Stimulated activated CD4-positive, alpha-beta T cell treated with anti-CD3 and anti-CD28 coated beads, TNF-alpha, amount 100 ng/mL, for 4 hours (primary cell): ENCODE data around the gene MRPS18C.
"Not testable (repeated sequence)": the region's sequence is repeated elsewhere in the genome, so short reads cannot be mapped to it uniquely, and the experiment has no call there.

Experiments
- DNase-seq, 3 experiments: peaks; one replicate each; pipeline ENCODE4 v3.0.0-alpha.2; 2020; ENCODE audit warnings: low read depth in 3 of 3

The MRPS18C gene

GRCh38 chr4:83496085-83496917 lies 40.4 kb downstream of the MRPS18C start:
- not testable (repeated sequence) for DNase-seq

- DNase-seq: no peak
Observed at GRCh38 chr4:83498187-83498586, 42.3 kb downstream of the MRPS18C start.

GRCh38 chr4:83501671-83502070 lies 45.8 kb downstream of the MRPS18C start:
- DNase-seq: not testable (repeated sequence)

GRCh38 chr4:83503974-83504373 lies 48.1 kb downstream of the MRPS18C start:
- DNase-seq: peak in 1 of 3 experiments; percentile 9

GRCh38 chr4:83504503-83504902 lies 48.6 kb downstream of the MRPS18C start:
- DNase-seq: no peak

GRCh38 chr4:83504996-83505395 lies 49.1 kb downstream of the MRPS18C start:
- no peak for DNase-seq

- peak in 2 of 3 experiments; percentile 5 to 26 for DNase-seq
Observed at GRCh38 chr4:83509156-83509585, 53.3 kb downstream of the MRPS18C start.

GRCh38 chr4:83510442-83510841 lies 54.6 kb downstream of the MRPS18C start:
- no peak for DNase-seq
